ENCODE data around the gene TOR4A. TPM values are rescaled to one million over a fixed set of nuclear protein-coding genes. Genes with fewer than 3 reads are reported as not detected.

The TOR4A gene
- total and polyA plus RNA-seq, 2 donors (not counting 1 experiment from before 2014, with no cell fraction given), result 8.3 to 15.3 TPM

DNA sequence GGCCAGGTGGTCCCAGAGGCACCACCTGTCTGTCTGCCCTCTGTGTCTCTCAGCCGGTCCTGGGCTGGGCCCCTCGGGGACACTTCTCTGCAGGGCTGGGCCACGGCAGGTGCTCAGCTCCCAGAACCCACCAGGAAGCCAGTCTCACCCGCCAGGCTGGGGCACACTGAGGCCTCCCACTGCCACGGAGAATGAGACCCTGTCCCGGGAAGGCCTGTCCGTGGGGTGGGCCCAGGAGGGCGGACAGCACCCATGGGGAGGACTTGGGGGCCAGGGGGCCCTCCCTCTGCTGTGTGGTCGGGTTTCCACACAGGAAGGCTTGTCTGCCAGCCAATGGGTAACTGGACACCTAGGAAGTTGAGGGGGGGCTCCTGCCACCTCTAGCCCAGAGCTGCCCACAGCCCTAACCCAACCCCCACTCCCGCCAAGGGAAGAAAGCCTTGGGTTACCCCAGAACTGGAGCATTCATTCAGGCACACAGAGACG is 40.5 kb upstream of the TOR4A start:
- peak overlapping the region; percentile 41 for H2AFZ ChIP-seq (ENCODE audit: insufficient read depth, low read depth, low read length, poor library complexity, severe bottlenecking)
- H3K36me3 ChIP-seq (replicated peaks in 1 of 2; ENCODE audit: control extremely low read depth in 1 of 2, control insufficient read depth in 1 of 2, extremely low read depth in 1 of 2, insufficient read depth in 2 of 2, low read length in 1 of 2), result peaks cover 0 to 2% of the 10 kb centered on the region in 2 experiments
- no peak overlapping the region for H3K9ac ChIP-seq (ENCODE audit: low read length)
- Mint-ChIP-seq H3K4me3 (peak overlapping the region; percentile 13), H3K27ac (peak overlapping the region; percentile 15), H3K27me3 (no peaks in the 10 kb centered on the region), H3K9me3 (ENCODE audit: insufficient read depth) (no peaks in the 10 kb centered on the region), H3K4me1 (peaks cover 39% of the 10 kb centered on the region)
- ATAC-seq (ENCODE audit: low read depth) (no peak), DNase-seq (no peak)
- peaks cover 39 to 65% of the 10 kb centered on the region in 2 donors for H3K4me1 ChIP-seq (ENCODE audit: control insufficient read depth in 2 of 2, insufficient read depth in 2 of 2, low read length in 2 of 2)
- POLR2A ChIA-PET, result interaction anchor here (0.5 to 1.6 kb wide), 6 partner anchors 13 to 834 kb away, joined by 3 to 8 read pairs (median 4); partner anchors contain the start of genes ANAPC2, MAN1B1 and SSNA1
- H3K9me3 ChIP-seq (ENCODE audit: control extremely low read depth in 1 of 3, control insufficient read depth in 2 of 3, insufficient read depth in 1 of 3, low read length in 2 of 3), result peaks cover 0 to 3% (median 0%) of the 10 kb centered on the region in 3 donors
- H3K27me3 ChIP-seq (replicated peaks in 1 of 4; ENCODE audit: control extremely low read depth in 1 of 4, control insufficient read depth in 3 of 4, insufficient read depth in 4 of 4, low read length in 3 of 4), result peaks cover 0 to 2% (median 0%) of the 10 kb centered on the region in 4 experiments
- WGBS (ENCODE audit: insufficient coverage), result 19% methylated on average over 9 of the region's 11 CpGs
- H4K20me1 ChIP-seq (ENCODE audit: control insufficient read depth, insufficient read depth, low read length, poor library complexity, severe bottlenecking), result peaks cover 27% of the 10 kb centered on the region
- CTCF ChIA-PET, result interaction anchor here (0.6 to 8.9 kb wide), 42 partner anchors 11 to 449 kb away, joined by 3 to 76 read pairs (median 5); partner anchors contain the start of genes ANAPC2, CYSRT1, MAN1B1 and NELFB
- H3K4me3 ChIP-seq (ENCODE audit: control extremely low read depth in 1 of 5, extremely low read depth in 1 of 5, insufficient read depth in 1 of 5, low read depth in 2 of 5, low read length in 4 of 5), result peak overlapping the region in 1 of 5 experiments; percentile 19
- intact Hi-C loops (cut with micrococcal nuclease), result loop anchor here (1.0 to 2.0 kb wide), 6 partner anchors 14 to 208 kb away; partner anchors contain the start of genes ANAPC2, NPDC1, SSNA1 and TPRN
- H3K27ac ChIP-seq (ENCODE audit: low read length in 2 of 2), result no peak overlapping the region
- TF ChIP-seq, protein P1, sequence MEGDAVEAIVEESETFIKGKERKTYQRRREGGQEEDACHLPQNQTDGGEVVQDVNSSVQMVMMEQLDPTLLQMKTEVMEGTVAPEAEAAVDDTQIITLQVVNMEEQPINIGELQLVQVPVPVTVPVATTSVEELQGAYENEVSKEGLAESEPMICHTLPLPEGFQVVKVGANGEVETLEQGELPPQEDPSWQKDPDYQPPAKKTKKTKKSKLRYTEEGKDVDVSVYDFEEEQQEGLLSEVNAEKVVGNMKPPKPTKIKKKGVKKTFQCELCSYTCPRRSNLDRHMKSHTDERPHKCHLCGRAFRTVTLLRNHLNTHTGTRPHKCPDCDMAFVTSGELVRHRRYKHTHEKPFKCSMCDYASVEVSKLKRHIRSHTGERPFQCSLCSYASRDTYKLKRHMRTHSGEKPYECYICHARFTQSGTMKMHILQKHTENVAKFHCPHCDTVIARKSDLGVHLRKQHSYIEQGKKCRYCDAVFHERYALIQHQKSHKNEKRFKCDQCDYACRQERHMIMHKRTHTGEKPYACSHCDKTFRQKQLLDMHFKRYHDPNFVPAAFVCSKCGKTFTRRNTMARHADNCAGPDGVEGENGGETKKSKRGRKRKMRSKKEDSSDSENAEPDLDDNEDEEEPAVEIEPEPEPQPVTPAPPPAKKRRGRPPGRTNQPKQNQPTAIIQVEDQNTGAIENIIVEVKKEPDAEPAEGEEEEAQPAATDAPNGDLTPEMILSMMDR (IDR thresholded peaks at IDR 0.05), result no peak
- no peak for TF ChIP-seq EZH2 (IDR thresholded peaks at IDR 0.05; ENCODE audit: borderline replicate concordance, insufficient read depth, low read depth, low read length, poor library complexity, severe bottlenecking)
- peak overlapping the region; percentile 72 for H3K4me2 ChIP-seq (replicated peaks; ENCODE audit: low read depth, low read length, poor library complexity, severe bottlenecking)
- H3K79me2 ChIP-seq (ENCODE audit: control insufficient read depth, insufficient read depth, low read length), result peaks cover 32% of the 10 kb centered on the region

Measured in B cell (primary cell).